Suprapubic skin (tissue), 3 donors: ENCODE measurements around the gene AVL9.

ENCODE experiments used
- POLR2A ChIP-seq, 2 donors: fragments of 450-650 bp; IDR thresholded peaks; one replicate each; pipeline ENCODE4 v1.6.1; 2017; ENCODE audit warnings: antibody characterized with exemption in 2 of 2, mild to moderate bottlenecking in 2 of 2, moderate library complexity in 2 of 2
- TF ChIP-seq, protein P1 (sequence below), 2 donors: fragments of 200-600 bp in 1 of 2; fragments of 450-650 bp in 1 of 2; sonication (generic) in 1 of 2; IDR thresholded peaks; one replicate each; pipeline ENCODE4 v1.5.1; 2016 to 2019; ENCODE audit warnings: antibody characterized with exemption in 2 of 2, mild to moderate bottlenecking in 1 of 2, moderate library complexity in 1 of 2

DNA sequence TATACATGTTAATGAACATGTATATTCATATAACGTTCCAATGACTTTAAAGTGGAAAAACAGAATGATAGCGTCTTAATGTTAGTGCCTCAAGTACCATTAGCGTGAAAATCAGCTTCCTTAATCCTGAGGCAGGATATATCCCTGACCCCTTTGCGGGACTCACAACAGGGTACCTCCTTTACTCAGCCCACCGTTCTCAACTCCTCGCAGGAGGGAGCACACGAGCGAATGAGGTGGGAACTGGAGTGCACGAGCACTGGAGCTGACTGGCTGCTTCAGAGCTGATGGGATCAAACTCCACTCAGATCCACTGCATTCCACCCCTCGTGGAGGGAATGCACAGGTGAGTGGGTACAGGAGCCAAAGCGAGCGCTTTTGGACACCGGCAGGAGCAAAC, 36.1 kb downstream of the AVL9 start:
- TF ChIP-seq, protein P1, sequence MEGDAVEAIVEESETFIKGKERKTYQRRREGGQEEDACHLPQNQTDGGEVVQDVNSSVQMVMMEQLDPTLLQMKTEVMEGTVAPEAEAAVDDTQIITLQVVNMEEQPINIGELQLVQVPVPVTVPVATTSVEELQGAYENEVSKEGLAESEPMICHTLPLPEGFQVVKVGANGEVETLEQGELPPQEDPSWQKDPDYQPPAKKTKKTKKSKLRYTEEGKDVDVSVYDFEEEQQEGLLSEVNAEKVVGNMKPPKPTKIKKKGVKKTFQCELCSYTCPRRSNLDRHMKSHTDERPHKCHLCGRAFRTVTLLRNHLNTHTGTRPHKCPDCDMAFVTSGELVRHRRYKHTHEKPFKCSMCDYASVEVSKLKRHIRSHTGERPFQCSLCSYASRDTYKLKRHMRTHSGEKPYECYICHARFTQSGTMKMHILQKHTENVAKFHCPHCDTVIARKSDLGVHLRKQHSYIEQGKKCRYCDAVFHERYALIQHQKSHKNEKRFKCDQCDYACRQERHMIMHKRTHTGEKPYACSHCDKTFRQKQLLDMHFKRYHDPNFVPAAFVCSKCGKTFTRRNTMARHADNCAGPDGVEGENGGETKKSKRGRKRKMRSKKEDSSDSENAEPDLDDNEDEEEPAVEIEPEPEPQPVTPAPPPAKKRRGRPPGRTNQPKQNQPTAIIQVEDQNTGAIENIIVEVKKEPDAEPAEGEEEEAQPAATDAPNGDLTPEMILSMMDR (IDR thresholded peaks at IDR 0.05): no peak
- no peak for TF ChIP-seq POLR2A (IDR thresholded peaks at IDR 0.05)
